Effector memory CD4-positive, alpha-beta T cell (primary cell): Measurements from ENCODE around the gene SLC4A1AP.

ENCODE experiments used
- DNase-seq, 3 donors: peaks; one replicate each; pipeline ENCODE4 v3.0.0-alpha.2; 2020
- H3K27ac ChIP-seq: 2 replicates; pipeline ENCODE4 v1.7.0; 2013; ENCODE audit warnings: mild to moderate bottlenecking, low read length, moderate library complexity; ENCODE audit not compliant: insufficient read depth, poor library complexity, severe bottlenecking
- H3K27me3 ChIP-seq: replicated peaks from 2 replicates; pipeline ENCODE4 v1.7.0; 2013; ENCODE audit warnings: mild to moderate bottlenecking, low read length; ENCODE audit not compliant: insufficient read depth, control insufficient read depth, poor library complexity, severe bottlenecking
- H3K36me3 ChIP-seq: 2 replicates; pipeline ENCODE4 v1.7.0; 2013; ENCODE audit warnings: mild to moderate bottlenecking, low read length, moderate library complexity; ENCODE audit not compliant: control insufficient read depth, insufficient read depth
- H3K4me1 ChIP-seq: 2 replicates; pipeline ENCODE4 v1.7.0; 2013; ENCODE audit warnings: low read length, mild to moderate bottlenecking; ENCODE audit not compliant: control insufficient read depth, insufficient read depth, poor library complexity, severe bottlenecking
- H3K4me3 ChIP-seq: 2 replicates; pipeline ENCODE4 v1.7.0; 2013; ENCODE audit warnings: low read length, low read depth, mild to moderate bottlenecking; ENCODE audit not compliant: insufficient read depth, poor library complexity, severe bottlenecking
- H3K9me3 ChIP-seq: 2 replicates; pipeline ENCODE4 v1.7.0; 2013; ENCODE audit warnings: mild to moderate bottlenecking, low read length, moderate library complexity; ENCODE audit not compliant: control insufficient read depth

SLC4A1AP gene

GRCh38 chr2:27728081-27728858, 64.6 kb downstream of the SLC4A1AP start:
- no peak for DNase-seq
- no peaks in the 10 kb centered on the region for H3K36me3 ChIP-seq
- H3K27ac ChIP-seq: no peak overlapping the region
- no peaks in the 10 kb centered on the region for H3K27me3 ChIP-seq
- H3K4me1 ChIP-seq: no peaks in the 10 kb centered on the region
- H3K9me3 ChIP-seq: no peaks in the 10 kb centered on the region
- H3K4me3 ChIP-seq: no peak overlapping the region

- Histone ChIP-seq H3K36me3 (no peaks in the 10 kb centered on the region), H3K9me3 (no peaks in the 10 kb centered on the region), H3K27me3 (no peaks in the 10 kb centered on the region), H3K27ac (no peak overlapping the region), H3K4me1 (no peaks in the 10 kb centered on the region), H3K4me3 (no peak overlapping the region)
- no peak for DNase-seq
Observed at GRCh38 chr2:27729198-27729597, 65.5 kb downstream of the SLC4A1AP start.

GRCh38 chr2:27729614-27730013, 65.9 kb downstream of the SLC4A1AP start:
- Histone ChIP-seq H3K9me3 (no peaks in the 10 kb centered on the region), H3K27me3 (no peaks in the 10 kb centered on the region), H3K36me3 (no peaks in the 10 kb centered on the region), H3K4me3 (no peak overlapping the region), H3K4me1 (no peaks in the 10 kb centered on the region), H3K27ac (no peak overlapping the region)
- no peak for DNase-seq

- H3K4me3 ChIP-seq: no peak overlapping the region
- no peaks in the 10 kb centered on the region for H3K9me3 ChIP-seq
- H3K27ac ChIP-seq: no peak overlapping the region
- no peak for DNase-seq
- H3K36me3 ChIP-seq: no peaks in the 10 kb centered on the region
- no peaks in the 10 kb centered on the region for H3K27me3 ChIP-seq
- no peaks in the 10 kb centered on the region for H3K4me1 ChIP-seq
Observed at GRCh38 chr2:27730261-27730662, 66.6 kb downstream of the SLC4A1AP start.

- DNase-seq: no peak
- no peaks in the 10 kb centered on the region for H3K27me3 ChIP-seq
- no peaks in the 10 kb centered on the region for H3K9me3 ChIP-seq
- H3K27ac ChIP-seq: no peak overlapping the region
- no peaks in the 10 kb centered on the region for H3K4me1 ChIP-seq
- H3K4me3 ChIP-seq: no peak overlapping the region
- no peaks in the 10 kb centered on the region for H3K36me3 ChIP-seq
Observed at GRCh38 chr2:27730980-27731691, 67.4 kb downstream of the SLC4A1AP start.

GRCh38 chr2:27734305-27734704, 70.6 kb downstream of the SLC4A1AP start:
- H3K27ac ChIP-seq: no peak overlapping the region

GRCh38 chr2:27735263-27735904, 71.7 kb downstream of the SLC4A1AP start:
- peak in 2 of 3 donors; percentile 1 to 7 for DNase-seq
- Histone ChIP-seq H3K4me1 (no peaks in the 10 kb centered on the region), H3K9me3 (no peaks in the 10 kb centered on the region), H3K27ac (peak overlapping the region; percentile 2), H3K27me3 (no peaks in the 10 kb centered on the region), H3K4me3 (peak overlapping the region; percentile 48), H3K36me3 (no peaks in the 10 kb centered on the region)

More at GRCh38 chr2:27734305-27734704, 70.6 kb downstream of the SLC4A1AP start:
- no peaks in the 10 kb centered on the region for H3K36me3 ChIP-seq
- no peaks in the 10 kb centered on the region for H3K27me3 ChIP-seq
- H3K4me3 ChIP-seq: no peak overlapping the region
- H3K9me3 ChIP-seq: no peaks in the 10 kb centered on the region
- H3K4me1 ChIP-seq: no peaks in the 10 kb centered on the region
- no peak for DNase-seq

GRCh38 chr2:27736031-27736889, 72.6 kb downstream of the SLC4A1AP start:
- Histone ChIP-seq H3K27ac (no peak overlapping the region), H3K36me3 (no peaks in the 10 kb centered on the region), H3K4me1 (no peaks in the 10 kb centered on the region), H3K27me3 (no peaks in the 10 kb centered on the region), H3K4me3 (peak overlapping the region; percentile 48), H3K9me3 (no peaks in the 10 kb centered on the region)
- DNase-seq: no peak

GRCh38 chr2:27736890-27737204, 73.2 kb downstream of the SLC4A1AP start:
- no peak for DNase-seq
- no peak overlapping the region for H3K4me3 ChIP-seq
- no peaks in the 10 kb centered on the region for H3K9me3 ChIP-seq
- no peaks in the 10 kb centered on the region for H3K36me3 ChIP-seq
- H3K27me3 ChIP-seq: no peaks in the 10 kb centered on the region
- no peak overlapping the region for H3K27ac ChIP-seq
- H3K4me1 ChIP-seq: no peaks in the 10 kb centered on the region
